Midbrain (tissue), 1 donor: ENCODE measurements around the gene FOXP1.
"Not testable (repeated sequence)": the region's sequence is repeated elsewhere in the genome, so short reads cannot be mapped to it uniquely, and the experiment has no call there.

Experiments
- DNase-seq: peaks from one replicate; lab custom pipeline; 2025; lab: John Stamatoyannopoulos, UW

Gene FOXP1

GRCh38 chr3:70975981-70976380 is 607.5 kb downstream of the FOXP1 start:
- not testable (repeated sequence) for DNase-seq

- DNase-seq: no peak
Measured at GRCh38 chr3:70974747-70975146, 608.8 kb downstream of the FOXP1 start.

GRCh38 chr3:70973558-70973957 is 610.0 kb downstream of the FOXP1 start:
- DNase-seq: no peak

GRCh38 chr3:70972855-70973254 is 610.7 kb downstream of the FOXP1 start:
- DNase-seq: no peak

- no peak for DNase-seq
Measured at GRCh38 chr3:70970952-70971351, 612.6 kb downstream of the FOXP1 start.

- peak; percentile 16 for DNase-seq
Measured at GRCh38 chr3:70970171-70970570, 613.4 kb downstream of the FOXP1 start.

GRCh38 chr3:70963431-70964275 is 619.9 kb downstream of the FOXP1 start:
- no peak for DNase-seq

- DNase-seq: no peak
Measured at GRCh38 chr3:70959506-70960291, 623.8 kb downstream of the FOXP1 start.

GRCh38 chr3:70952033-70952747 is 631.3 kb downstream of the FOXP1 start:
- no peak for DNase-seq

- DNase-seq: no peak
Measured at GRCh38 chr3:70951316-70951715, 632.2 kb downstream of the FOXP1 start.

- no peak for DNase-seq
Measured at GRCh38 chr3:70947579-70947978, 635.9 kb downstream of the FOXP1 start.

- no peak for DNase-seq
Measured at GRCh38 chr3:70943886-70944285, 639.6 kb downstream of the FOXP1 start.

- DNase-seq: no peak
Measured at GRCh38 chr3:70933105-70933810, 650.3 kb downstream of the FOXP1 start.

GRCh38 chr3:70930066-70930465 is 653.5 kb downstream of the FOXP1 start:
- no peak for DNase-seq

GRCh38 chr3:70927239-70927638 is 656.3 kb downstream of the FOXP1 start:
- DNase-seq: no peak

- no peak for DNase-seq
Measured at GRCh38 chr3:70926835-70927234, 656.7 kb downstream of the FOXP1 start.

GRCh38 chr3:70919661-70920060 is 663.9 kb downstream of the FOXP1 start:
- DNase-seq: no peak

- DNase-seq: no peak
Measured at GRCh38 chr3:70919091-70919490, 664.4 kb downstream of the FOXP1 start.

- no peak for DNase-seq
Measured at GRCh38 chr3:70916375-70917055, 667.0 kb downstream of the FOXP1 start.

- DNase-seq: no peak
Measured at GRCh38 chr3:70914862-70915261, 668.7 kb downstream of the FOXP1 start.

GRCh38 chr3:70911719-70912118 is 671.8 kb downstream of the FOXP1 start:
- no peak for DNase-seq
